Osteoblast (primary cell): Measurements from ENCODE around the gene LMX1B. TPM values are rescaled to one million over a fixed set of nuclear protein-coding genes. Genes with fewer than 3 reads are reported as not detected.
A peak's percentile ranks its signal among the peaks of the same experiment; 100 is the strongest.

Experiments used
- DNase-seq: peaks from one replicate; pipeline ENCODE4 v3.0.0; 2011; ENCODE audit warnings: low spot score, mixed read lengths; ENCODE audit not compliant: insufficient read length; ENCODE audit errors: missing footprints
- H2AFZ ChIP-seq: 2 replicates; pipeline ENCODE4 v1.6.0; 2011; ENCODE audit warnings: mild to moderate bottlenecking, low read length
- H3K27ac ChIP-seq: 2 replicates; pipeline ENCODE4 v1.5.1; 2011; ENCODE audit warnings: mild to moderate bottlenecking, low read depth, low read length, moderate library complexity
- H3K27me3 ChIP-seq: 2 replicates; pipeline ENCODE4 v1.6.0; 2012; ENCODE audit warnings: mild to moderate bottlenecking, control low read depth, inconsistent platforms, low read length, moderate library complexity; ENCODE audit not compliant: insufficient read depth
- H3K36me3 ChIP-seq: 2 replicates; pipeline ENCODE4 v1.5.1; 2011; ENCODE audit warnings: mild to moderate bottlenecking, low read length, control low read depth, moderate library complexity; ENCODE audit not compliant: insufficient read depth
- H3K4me1 ChIP-seq: 2 replicates; pipeline ENCODE4 v1.5.1; 2011; ENCODE audit warnings: mild to moderate bottlenecking, low read length, control low read depth, moderate library complexity; ENCODE audit not compliant: insufficient read depth
- H3K4me2 ChIP-seq: 2 replicates; pipeline ENCODE4 v1.6.0; 2011; ENCODE audit warnings: mild to moderate bottlenecking, low read length; ENCODE audit not compliant: insufficient read depth
- H3K4me3 ChIP-seq: fragments of 200-600 bp; sonication (generic); 3 replicates; pipeline ENCODE4 v1.5.1; 2012; ENCODE audit warnings: mild to moderate bottlenecking, low read length, inconsistent platforms; ENCODE audit not compliant: insufficient read depth
- H3K79me2 ChIP-seq: 2 replicates; pipeline ENCODE4 v1.6.0; 2012; ENCODE audit warnings: mild to moderate bottlenecking, low read length, control low read depth, inconsistent platforms; ENCODE audit not compliant: insufficient read depth
- H3K9me3 ChIP-seq: 2 replicates; pipeline ENCODE4 v1.5.1; 2011; ENCODE audit warnings: low read depth, low read length, control low read depth
- H4K20me1 ChIP-seq: 2 replicates; pipeline ENCODE4 v1.6.0; 2012; ENCODE audit warnings: mild to moderate bottlenecking, low read length, control low read depth; ENCODE audit not compliant: insufficient read depth
- total RNA-seq: library from RNA; depleted of rRNA; stranded (reverse); fragments of >200 nt; gene quantifications from 2 replicates; pipeline ENCODE4 v1.2.3, GENCODE V29; 2012
- TF ChIP-seq, protein P1 (sequence below): IDR thresholded peaks from 2 replicates; pipeline ENCODE4 v1.5.1; 2011; ENCODE audit warnings: mild to moderate bottlenecking, low read depth, low read length, moderate library complexity; ENCODE audit errors: extremely low read depth

LMX1B gene
- under 0.01 TPM in 2 replicates for total RNA-seq

DNA sequence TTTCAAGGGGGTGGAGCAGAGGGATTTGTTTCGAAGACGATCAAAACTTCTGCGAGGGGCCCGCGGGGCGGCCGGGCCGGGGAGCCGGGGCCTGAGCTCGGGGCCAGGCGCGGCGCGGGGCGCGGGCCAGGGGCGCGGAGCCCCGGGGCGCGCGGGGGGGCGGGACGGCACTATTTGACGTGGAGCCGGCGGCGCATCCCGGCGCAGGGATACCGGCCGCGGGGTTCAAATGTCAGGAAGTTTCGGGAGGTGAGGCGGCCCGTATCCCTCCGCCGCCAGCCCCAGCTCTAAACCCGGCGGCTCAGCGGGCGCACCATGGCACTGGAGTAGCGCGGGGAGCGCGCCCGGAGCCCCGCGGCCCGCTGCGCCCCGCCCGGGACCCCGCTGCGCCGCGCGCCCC lies at the start of gene LMX1B:
TSS of gene LMX1B (plus strand) at position 278 of the 400 bp plus-strand sequence. CDS start 522 bp downstream, outside the sequence.
- Histone ChIP-seq H4K20me1 (peaks cover 4% of the 10 kb centered on the region), H3K27me3 (peaks cover 70% of the 10 kb centered on the region), H3K4me2 (no peak within 1 kb of the TSS), H3K79me2 (no peaks in the 10 kb centered on the region), H3K4me1 (no peaks in the 10 kb centered on the region), H3K9me3 (no peaks in the 10 kb centered on the region), H2AFZ (no peak within 1 kb of the TSS), H3K27ac (no peak within 1 kb of the TSS), H3K4me3 (no peak within 1 kb of the TSS), H3K36me3 (no peaks in the 10 kb centered on the region)
- peak; percentile 97 for DNase-seq
- TF ChIP-seq, protein P1, sequence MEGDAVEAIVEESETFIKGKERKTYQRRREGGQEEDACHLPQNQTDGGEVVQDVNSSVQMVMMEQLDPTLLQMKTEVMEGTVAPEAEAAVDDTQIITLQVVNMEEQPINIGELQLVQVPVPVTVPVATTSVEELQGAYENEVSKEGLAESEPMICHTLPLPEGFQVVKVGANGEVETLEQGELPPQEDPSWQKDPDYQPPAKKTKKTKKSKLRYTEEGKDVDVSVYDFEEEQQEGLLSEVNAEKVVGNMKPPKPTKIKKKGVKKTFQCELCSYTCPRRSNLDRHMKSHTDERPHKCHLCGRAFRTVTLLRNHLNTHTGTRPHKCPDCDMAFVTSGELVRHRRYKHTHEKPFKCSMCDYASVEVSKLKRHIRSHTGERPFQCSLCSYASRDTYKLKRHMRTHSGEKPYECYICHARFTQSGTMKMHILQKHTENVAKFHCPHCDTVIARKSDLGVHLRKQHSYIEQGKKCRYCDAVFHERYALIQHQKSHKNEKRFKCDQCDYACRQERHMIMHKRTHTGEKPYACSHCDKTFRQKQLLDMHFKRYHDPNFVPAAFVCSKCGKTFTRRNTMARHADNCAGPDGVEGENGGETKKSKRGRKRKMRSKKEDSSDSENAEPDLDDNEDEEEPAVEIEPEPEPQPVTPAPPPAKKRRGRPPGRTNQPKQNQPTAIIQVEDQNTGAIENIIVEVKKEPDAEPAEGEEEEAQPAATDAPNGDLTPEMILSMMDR, result no peak

DNA sequence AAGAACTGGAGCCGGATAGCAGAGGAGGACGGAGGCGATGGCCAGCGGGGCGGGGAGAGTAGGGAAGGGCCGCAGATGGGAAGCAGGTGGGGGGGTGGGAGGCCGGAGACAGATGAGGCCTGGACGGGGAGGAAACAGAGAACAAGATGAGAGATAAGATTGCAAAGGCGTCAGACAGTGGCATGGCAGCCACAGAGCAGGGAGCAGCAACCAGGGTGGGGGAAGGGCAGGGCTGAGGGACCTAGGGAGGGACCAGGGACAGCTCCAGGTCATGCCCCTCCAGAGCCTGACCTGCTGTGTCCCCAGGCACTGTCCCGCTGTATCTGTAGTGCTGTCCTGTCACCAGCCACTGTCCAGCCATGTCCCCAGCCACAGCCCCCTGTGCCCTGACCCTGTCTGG lies 49.6 kb upstream of the LMX1B start:
- TF ChIP-seq, protein P1, result no peak
- H3K36me3 ChIP-seq, result no peaks in the 10 kb centered on the region
- no peaks in the 10 kb centered on the region for H3K9me3 ChIP-seq
- DNase-seq, result no peak
- no peak overlapping the region for H3K27ac ChIP-seq
- H3K4me1 ChIP-seq, result no peaks in the 10 kb centered on the region
- H3K4me3 ChIP-seq, result no peak overlapping the region
- H3K79me2 ChIP-seq, result no peaks in the 10 kb centered on the region
- H4K20me1 ChIP-seq, result no peaks in the 10 kb centered on the region
- no peak overlapping the region for H2AFZ ChIP-seq
- H3K4me2 ChIP-seq, result no peak overlapping the region
- H3K27me3 ChIP-seq, result peaks cover 47% of the 10 kb centered on the region

DNA sequence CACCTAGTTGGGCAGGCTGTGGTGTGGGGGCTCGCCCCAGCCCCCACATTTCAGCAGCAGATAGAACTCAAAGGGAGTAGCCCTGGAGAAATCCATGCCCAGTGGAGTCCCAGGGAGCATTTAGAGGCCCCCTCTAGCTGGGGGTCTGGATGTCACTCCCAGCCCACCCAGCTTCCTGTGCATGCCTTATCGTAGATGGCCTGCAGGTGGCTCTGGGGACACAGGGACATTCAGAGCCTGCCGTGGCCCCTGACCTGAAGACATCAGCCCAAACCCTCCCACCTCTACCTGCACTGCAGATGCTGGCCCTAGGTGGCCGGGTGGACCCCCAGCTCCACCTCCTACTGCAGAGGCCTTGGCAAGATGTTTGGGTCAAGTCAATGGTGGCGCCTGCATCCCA lies 49.0 kb upstream of the LMX1B start:
- Histone ChIP-seq H3K4me2 (no peak overlapping the region), H4K20me1 (no peaks in the 10 kb centered on the region), H3K79me2 (no peaks in the 10 kb centered on the region), H3K27me3 (peaks cover 44% of the 10 kb centered on the region), H3K9me3 (no peaks in the 10 kb centered on the region), H3K36me3 (no peaks in the 10 kb centered on the region), H2AFZ (no peak overlapping the region), H3K4me3 (no peak overlapping the region), H3K4me1 (no peaks in the 10 kb centered on the region), H3K27ac (no peak overlapping the region)
- DNase-seq, result peak; percentile 23
- TF ChIP-seq, protein P1, result no peak

GRCh38 chr9:126565336-126566128 lies 48.2 kb upstream of the LMX1B start:
- H4K20me1 ChIP-seq, result no peaks in the 10 kb centered on the region
- no peaks in the 10 kb centered on the region for H3K36me3 ChIP-seq
- H3K27ac ChIP-seq, result no peak overlapping the region
- TF ChIP-seq, protein P1, result no peak
- H3K79me2 ChIP-seq, result no peaks in the 10 kb centered on the region
- no peak overlapping the region for H3K4me2 ChIP-seq
- peaks cover 38% of the 10 kb centered on the region for H3K27me3 ChIP-seq
- no peak overlapping the region for H3K4me3 ChIP-seq
- DNase-seq, result peak; percentile 48
- no peaks in the 10 kb centered on the region for H3K9me3 ChIP-seq
- H3K4me1 ChIP-seq, result no peaks in the 10 kb centered on the region
- no peak overlapping the region for H2AFZ ChIP-seq
